ENCODE measurements around the gene IGSF23. TPM values are rescaled to one million over a fixed set of nuclear protein-coding genes. Genes with fewer than 3 reads are reported as not detected.
"Not testable (repeated sequence)": the region's sequence is repeated elsewhere in the genome, so short reads cannot be mapped to it uniquely, and the experiment has no call there.

The IGSF23 gene
- total RNA-seq, 1 donor from 2014 or later: not detected

GRCh38 chr19:44610497-44610896 lies 2.9 kb upstream of the IGSF23 start:
- DNase-seq (ENCODE audit: extremely low read depth, low read depth, low spot score): not testable (repeated sequence)

- no peak for DNase-seq (ENCODE audit: extremely low read depth, low read depth, low spot score)
Measured at GRCh38 chr19:44611812-44612295, 1.5 kb upstream of the IGSF23 start.

GRCh38 chr19:44614313-44614712 lies 950 bp downstream of the IGSF23 start:
- no peak for DNase-seq (ENCODE audit: extremely low read depth, low read depth, low spot score)

- DNase-seq (ENCODE audit: extremely low read depth, low read depth, low spot score): no peak
Measured at GRCh38 chr19:44615863-44616247, 2.5 kb downstream of the IGSF23 start.

GRCh38 chr19:44617110-44617880 lies 3.9 kb downstream of the IGSF23 start:
- no peak for DNase-seq (ENCODE audit: extremely low read depth, low read depth, low spot score)

GRCh38 chr19:44618640-44619357 lies 5.4 kb downstream of the IGSF23 start:
- no peak for DNase-seq (ENCODE audit: extremely low read depth, low read depth, low spot score)

- no peak for DNase-seq (ENCODE audit: extremely low read depth, low read depth, low spot score)
Measured at GRCh38 chr19:44620667-44621066, 7.3 kb downstream of the IGSF23 start.

GRCh38 chr19:44621367-44621766 lies 8.0 kb downstream of the IGSF23 start:
- DNase-seq (ENCODE audit: extremely low read depth, low read depth, low spot score): no peak

GRCh38 chr19:44623080-44623479 lies 9.7 kb downstream of the IGSF23 start:
- DNase-seq (ENCODE audit: extremely low read depth, low read depth, low spot score): peak; percentile 42

GRCh38 chr19:44623626-44624025 lies 10.3 kb downstream of the IGSF23 start:
- DNase-seq (ENCODE audit: extremely low read depth, low read depth, low spot score): no peak

GRCh38 chr19:44624840-44625354 lies 11.5 kb downstream of the IGSF23 start:
- no peak for DNase-seq (ENCODE audit: extremely low read depth, low read depth, low spot score)

- not testable (repeated sequence) for DNase-seq (ENCODE audit: extremely low read depth, low read depth, low spot score)
Measured at GRCh38 chr19:44625637-44626036, 12.3 kb downstream of the IGSF23 start.

- DNase-seq (ENCODE audit: extremely low read depth, low read depth, low spot score): peak; percentile 85
Measured at GRCh38 chr19:44626048-44626624, 12.8 kb downstream of the IGSF23 start.

- no peak for DNase-seq (ENCODE audit: extremely low read depth, low read depth, low spot score)
Measured at GRCh38 chr19:44627631-44628030, 14.3 kb downstream of the IGSF23 start.

GRCh38 chr19:44628793-44629192 lies 15.4 kb downstream of the IGSF23 start:
- DNase-seq (ENCODE audit: extremely low read depth, low read depth, low spot score): no peak

GRCh38 chr19:44631611-44632010 lies 18.2 kb downstream of the IGSF23 start:
- not testable (repeated sequence) for DNase-seq (ENCODE audit: extremely low read depth, low read depth, low spot score)

GRCh38 chr19:44634058-44634457 lies 20.7 kb downstream of the IGSF23 start:
- DNase-seq (ENCODE audit: extremely low read depth, low read depth, low spot score): not testable (repeated sequence)

GRCh38 chr19:44634785-44635184 lies 21.4 kb downstream of the IGSF23 start:
- no peak for DNase-seq (ENCODE audit: extremely low read depth, low read depth, low spot score)

- no peak for DNase-seq (ENCODE audit: extremely low read depth, low read depth, low spot score)
Measured at GRCh38 chr19:44635581-44636438, 22.4 kb downstream of the IGSF23 start.
